ENCODE results near the gene MST1. TPM values are rescaled to one million over a fixed set of nuclear protein-coding genes. Genes with fewer than 3 reads are reported as not detected.
A peak's percentile ranks its signal among the peaks of the same experiment; 100 is the strongest.

Gene MST1
- 1 to 10 TPM; 7.3 to 9.3 TPM for total RNA-seq

DNA sequence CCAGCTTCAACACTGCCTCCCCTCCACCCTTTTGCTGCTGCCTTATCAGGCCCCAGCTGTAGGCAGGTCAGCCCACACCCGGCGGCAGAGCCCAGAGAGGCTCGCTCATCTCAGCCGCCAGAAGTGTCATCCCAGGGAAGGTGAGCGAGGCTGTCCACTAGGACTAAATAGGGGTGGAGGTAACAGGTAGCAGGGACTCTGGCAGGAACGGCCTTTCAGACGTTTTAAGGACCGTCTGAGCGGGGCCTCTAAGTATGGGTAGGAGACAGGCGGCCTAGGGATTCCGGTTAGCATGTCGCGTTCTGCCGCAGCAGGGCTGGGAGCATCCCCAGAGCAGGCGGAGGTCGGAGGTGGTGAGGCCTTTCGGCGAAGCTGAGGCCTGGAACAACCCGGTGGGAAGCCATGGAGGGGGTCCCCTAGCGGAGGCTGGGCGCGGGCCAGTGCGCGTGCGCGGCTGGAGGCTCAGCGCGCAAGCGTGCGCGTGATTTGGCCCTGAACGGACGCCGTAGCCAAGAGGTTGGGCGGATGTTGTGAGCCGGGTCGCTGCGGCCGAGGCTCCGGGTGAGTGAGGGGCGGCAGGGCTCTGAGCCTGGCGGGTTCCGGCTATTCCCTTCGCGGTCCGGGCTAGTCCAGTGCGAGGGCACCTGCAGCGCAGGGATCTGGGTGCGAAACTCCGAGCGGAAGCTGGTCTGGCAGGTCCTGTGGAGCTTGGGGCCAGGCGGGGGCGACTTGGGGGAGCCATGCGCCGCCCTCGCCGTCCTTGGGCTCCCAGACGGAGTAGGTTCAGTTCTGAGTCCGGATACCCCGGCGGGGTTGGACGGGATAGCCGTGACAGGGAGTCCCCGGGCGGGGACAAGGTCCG, at the start of gene MST1, which contains the start of gene RNF123:
TSS of gene MST1 (minus strand) at position 429 of the 862 bp plus-strand sequence. CDS start 783 bp downstream, outside the sequence.
TSS of gene RNF123 (plus strand) at position 512 of the 862 bp plus-strand sequence. CDS start 1,609 bp downstream, outside the sequence.
- peaks cover 4% of the 10 kb centered on the region for H3K36me3 Mint-ChIP-seq
- peaks cover 31% of the 10 kb centered on the region for H3K4me1 Mint-ChIP-seq
- no peaks in the 10 kb centered on the region for H3K9me3 Mint-ChIP-seq (ENCODE audit: low read depth)
- H3K27ac Mint-ChIP-seq, result peak within 1 kb of the TSS; percentile 92
- peaks cover 6% of the 10 kb centered on the region for H3K27me3 Mint-ChIP-seq
- peak; percentile 93 for DNase-seq
- H3K4me3 Mint-ChIP-seq, result peak within 1 kb of the TSS; percentile 90
- CTCF ChIA-PET, result interaction anchor here (2.6 kb wide), 1 partner anchor 150 kb away, joined by 10 read pairs; no protein-coding TSS in a partner anchor
- ATAC-seq, result peak; percentile 83

DNA sequence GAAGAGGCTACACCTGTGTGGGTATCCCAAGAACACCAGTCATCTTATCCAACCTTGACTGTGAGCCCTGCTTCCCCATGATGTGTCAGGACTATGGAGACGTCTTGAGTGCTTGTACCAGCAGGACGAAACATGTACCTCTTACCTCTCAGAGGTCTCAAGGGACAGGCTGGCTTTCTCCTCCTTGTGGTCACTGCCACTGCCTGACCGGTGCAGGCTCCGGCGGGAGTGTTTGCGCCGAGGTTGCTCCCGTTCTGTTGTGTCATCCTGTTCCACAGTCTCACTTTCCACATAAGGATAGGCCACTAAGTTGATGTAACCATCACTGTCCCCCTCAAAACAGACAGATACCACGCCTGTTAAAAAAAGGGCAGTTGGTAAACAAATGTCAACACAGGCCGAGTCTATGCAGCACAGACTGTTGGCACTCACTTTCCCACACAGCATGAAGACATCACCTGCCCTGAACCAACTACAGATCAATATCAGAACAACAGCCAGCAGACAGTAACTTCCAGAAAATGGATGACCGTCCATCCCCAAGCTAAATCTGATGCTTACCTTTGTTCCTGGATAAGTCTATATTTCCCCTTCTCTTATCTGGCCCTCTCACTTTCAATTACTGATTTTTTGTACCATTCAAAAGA, 48.9 kb upstream of the MST1 start:
- Mint-ChIP-seq H3K4me3 (no peak overlapping the region), H3K4me1 (no peaks in the 10 kb centered on the region), H3K27ac (no peak overlapping the region)

DNA sequence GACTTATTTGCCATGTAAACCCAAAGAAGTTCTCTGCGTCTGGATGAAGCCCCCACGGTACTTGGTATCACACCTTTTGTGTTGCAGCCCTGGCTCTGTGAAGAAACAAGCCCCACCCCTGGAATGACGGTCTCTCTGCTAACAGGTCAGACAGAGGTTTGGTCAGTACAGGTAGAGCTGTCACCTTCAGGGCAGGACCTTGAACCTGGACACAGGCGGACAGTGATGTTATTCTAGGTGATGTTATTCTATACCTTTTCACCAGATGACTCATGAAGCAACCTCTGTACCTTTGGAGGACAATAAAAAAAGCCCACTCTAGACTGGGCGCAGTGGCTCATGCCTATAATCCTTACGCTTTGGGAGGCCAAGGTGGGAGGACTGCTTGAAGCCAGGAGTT, 45.5 kb upstream of the MST1 start:
- no peak for DNase-seq
- no peak for ATAC-seq
- peaks cover 39% of the 10 kb centered on the region for H3K36me3 Mint-ChIP-seq
- no peaks in the 10 kb centered on the region for H3K27me3 Mint-ChIP-seq
- no peaks in the 10 kb centered on the region for H3K9me3 Mint-ChIP-seq (ENCODE audit: low read depth)
- H3K4me1 Mint-ChIP-seq, result no peaks in the 10 kb centered on the region
- H3K4me3 Mint-ChIP-seq, result no peak overlapping the region
- CTCF ChIA-PET, result interaction anchor here (1.8 kb wide), 1 partner anchor 68 kb away, joined by 3 read pairs; no protein-coding TSS in a partner anchor
- no peak overlapping the region for H3K27ac Mint-ChIP-seq

More for the DNA sequence above, 48.9 kb upstream of the MST1 start:
- no peaks in the 10 kb centered on the region for H3K27me3 Mint-ChIP-seq
- no peak for DNase-seq
- no peaks in the 10 kb centered on the region for H3K9me3 Mint-ChIP-seq (ENCODE audit: low read depth)
- peaks cover 29% of the 10 kb centered on the region for H3K36me3 Mint-ChIP-seq
- CTCF ChIA-PET, result interaction anchor here (0.7 kb wide), 1 partner anchor 33 kb away, joined by 3 read pairs; no protein-coding TSS in a partner anchor
- no peak for ATAC-seq

DNA sequence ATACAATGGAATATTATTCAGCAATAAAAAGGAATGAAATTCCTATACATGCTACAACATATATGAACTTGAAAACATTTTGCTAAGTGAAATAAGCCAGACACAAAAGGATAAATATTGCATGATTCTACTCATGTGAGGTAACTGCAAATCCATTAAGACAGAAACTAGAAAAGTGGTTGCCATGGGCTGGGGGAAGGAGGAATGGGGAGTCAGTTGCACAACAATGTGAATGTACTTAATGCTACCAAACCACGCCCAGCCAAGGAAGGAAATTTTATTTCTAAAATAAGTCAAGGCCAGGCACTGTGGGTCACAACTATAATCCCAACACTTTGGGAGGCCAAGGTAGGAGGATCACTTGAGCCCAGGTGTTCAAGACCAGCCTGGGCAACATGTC, 44.3 kb upstream of the MST1 start:
- ATAC-seq (no peak), DNase-seq (no peak)
- Mint-ChIP-seq H3K36me3 (peaks cover 36% of the 10 kb centered on the region), H3K27me3 (no peaks in the 10 kb centered on the region), H3K4me3 (no peak overlapping the region), H3K27ac (no peak overlapping the region), H3K9me3 (ENCODE audit: low read depth) (no peaks in the 10 kb centered on the region), H3K4me1 (no peaks in the 10 kb centered on the region)
- CTCF ChIA-PET, result interaction anchor here (0.7 to 1.8 kb wide), 2 partner anchors 67 to 69 kb away, joined by 3 to 4 read pairs; no protein-coding TSS in a partner anchor

GRCh38 chr3:49732597-49732996, 43.3 kb upstream of the MST1 start:
- Mint-ChIP-seq H3K36me3 (peaks cover 29% of the 10 kb centered on the region), H3K4me1 (no peaks in the 10 kb centered on the region), H3K9me3 (ENCODE audit: low read depth) (no peaks in the 10 kb centered on the region), H3K27ac (no peak overlapping the region), H3K4me3 (no peak overlapping the region), H3K27me3 (no peaks in the 10 kb centered on the region)
- ATAC-seq, result no peak
- CTCF ChIA-PET, result interaction anchor here (1.4 to 2.0 kb wide), 2 partner anchors 13 to 193 kb away, joined by 5 read pairs; partner anchors contain the start of gene AMIGO3
- no peak for DNase-seq

DNA sequence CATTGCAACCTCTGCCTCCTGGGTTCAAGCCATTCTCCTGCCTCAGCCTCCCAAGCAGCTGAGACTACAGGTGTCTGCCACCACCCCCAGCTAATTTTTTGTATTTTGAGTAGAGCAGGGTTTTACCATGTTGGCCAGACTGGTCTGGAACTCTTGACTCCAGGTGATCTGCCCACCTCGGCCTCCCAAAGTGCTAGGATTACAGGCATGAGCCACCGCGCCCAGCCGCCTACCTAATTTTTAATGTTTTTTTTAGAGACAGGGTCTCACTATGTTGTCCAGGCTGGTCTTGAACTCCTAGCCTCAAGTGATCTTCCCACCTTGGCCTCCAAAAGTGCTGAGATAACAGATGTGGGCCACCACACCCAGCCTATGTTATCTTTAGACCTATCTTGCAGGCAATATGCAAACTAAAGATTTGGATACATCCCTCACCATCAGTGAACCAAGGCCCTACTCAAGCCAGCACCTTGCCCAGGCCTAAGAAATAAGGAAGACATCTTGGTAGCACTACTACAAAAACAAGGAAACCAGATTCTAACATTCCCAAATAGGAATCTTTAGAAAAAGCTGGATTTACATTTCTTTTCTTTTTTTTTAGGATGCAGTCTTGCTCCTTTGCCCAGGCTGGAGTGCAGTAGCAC, 40.8 kb upstream of the MST1 start:
- Mint-ChIP-seq H3K36me3 (peaks cover 18% of the 10 kb centered on the region), H3K4me1 (peaks cover 3% of the 10 kb centered on the region), H3K4me3 (no peak overlapping the region), H3K27me3 (no peaks in the 10 kb centered on the region), H3K27ac (no peak overlapping the region), H3K9me3 (ENCODE audit: low read depth) (no peaks in the 10 kb centered on the region)
- DNase-seq (no peak), ATAC-seq (no peak)
- CTCF ChIA-PET, result interaction anchor here (0.9 to 1.9 kb wide), 3 partner anchors 11 to 12 kb away, joined by 3 to 6 read pairs (median 4); partner anchors contain the start of gene AMIGO3

GRCh38 chr3:49727924-49728361, 38.7 kb upstream of the MST1 start:
- H3K27me3 Mint-ChIP-seq, result no peaks in the 10 kb centered on the region

GRCh38 chr3:49727154-49727923, 38.1 kb upstream of the MST1 start:
- no peaks in the 10 kb centered on the region for H3K27me3 Mint-ChIP-seq
- no peak overlapping the region for H3K4me3 Mint-ChIP-seq
- H3K36me3 Mint-ChIP-seq, result peaks cover 13% of the 10 kb centered on the region
- H3K27ac Mint-ChIP-seq, result no peak overlapping the region
- no peaks in the 10 kb centered on the region for H3K9me3 Mint-ChIP-seq (ENCODE audit: low read depth)
- CTCF ChIA-PET, result no interaction called here
- ATAC-seq (no peak), DNase-seq (no peak)
- peaks cover 15% of the 10 kb centered on the region for H3K4me1 Mint-ChIP-seq

More at GRCh38 chr3:49727924-49728361, 38.7 kb upstream of the MST1 start:
- Mint-ChIP-seq H3K4me1 (peaks cover 9% of the 10 kb centered on the region), H3K36me3 (peaks cover 15% of the 10 kb centered on the region), H3K4me3 (no peak overlapping the region), H3K27ac (no peak overlapping the region), H3K9me3 (ENCODE audit: low read depth) (no peaks in the 10 kb centered on the region)
- DNase-seq, result no peak
- CTCF ChIA-PET, result interaction anchor here (1.9 kb wide), 1 partner anchor 10 kb away, joined by 4 read pairs; no protein-coding TSS in a partner anchor
- no peak for ATAC-seq

GRCh38 chr3:49725906-49726681, 36.8 kb upstream of the MST1 start:
- no peak overlapping the region for H3K4me3 Mint-ChIP-seq
- peaks cover 9% of the 10 kb centered on the region for H3K36me3 Mint-ChIP-seq
- H3K9me3 Mint-ChIP-seq (ENCODE audit: low read depth), result no peaks in the 10 kb centered on the region
- ATAC-seq (no peak), DNase-seq (no peak)
- peaks cover 17% of the 10 kb centered on the region for H3K4me1 Mint-ChIP-seq
- CTCF ChIA-PET, result interaction anchor here (0.7 kb wide), 1 partner anchor 113 kb away, joined by 3 read pairs; no protein-coding TSS in a partner anchor
- H3K27ac Mint-ChIP-seq, result peak overlapping the region; percentile 50
- no peaks in the 10 kb centered on the region for H3K27me3 Mint-ChIP-seq

DNA sequence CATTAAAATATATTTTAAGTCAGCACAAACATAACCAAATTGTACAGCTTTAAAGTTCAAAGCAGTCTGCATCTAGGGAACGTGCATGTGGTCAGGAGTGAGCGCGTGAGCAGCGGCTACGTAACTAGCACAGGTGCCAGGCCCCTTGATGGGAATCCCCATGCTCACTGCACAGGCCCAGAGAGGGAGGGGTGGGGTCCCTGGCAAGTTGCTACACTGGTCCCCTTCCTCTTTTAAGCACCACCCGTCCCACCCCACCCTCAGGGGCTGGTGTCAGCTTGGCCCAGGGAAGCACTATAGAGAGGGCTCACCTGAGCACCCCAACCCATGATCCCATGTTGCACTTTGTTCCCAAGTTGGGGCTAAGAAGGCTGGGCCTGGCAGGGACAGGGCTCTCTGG, 35.3 kb upstream of the MST1 start:
- peak overlapping the region; percentile 93 for H3K4me3 Mint-ChIP-seq
- H3K27ac Mint-ChIP-seq, result peak overlapping the region; percentile 96
- no peak for ATAC-seq
- peak; percentile 47 for DNase-seq
- peaks cover 20% of the 10 kb centered on the region for H3K4me1 Mint-ChIP-seq
- H3K9me3 Mint-ChIP-seq (ENCODE audit: low read depth), result no peaks in the 10 kb centered on the region
- CTCF ChIA-PET, result interaction anchor here (0.9 to 1.9 kb wide), 3 partner anchors 176 to 205 kb away, joined by 3 to 9 read pairs (median 4); partner anchors contain the start of gene MON1A
- H3K36me3 Mint-ChIP-seq, result peaks cover 6% of the 10 kb centered on the region
- no peaks in the 10 kb centered on the region for H3K27me3 Mint-ChIP-seq

GRCh38 chr3:49723628-49724551, 34.6 kb upstream of the MST1 start, which contains the start of gene GMPPB:
TSS of gene GMPPB (minus strand) at chr3:49723951. CDS start at chr3:49723726, 225 bp downstream.
- CTCF ChIA-PET, result interaction anchor here (0.9 to 1.9 kb wide), 5 partner anchors 11 to 206 kb away, joined by 3 to 9 read pairs (median 4); partner anchors contain the start of genes IP6K1 and MON1A
- peak within 1 kb of the TSS; percentile 96 for H3K27ac Mint-ChIP-seq
- peak; percentile 98 for DNase-seq
- ATAC-seq, result peak; percentile 84
- H3K9me3 Mint-ChIP-seq (ENCODE audit: low read depth), result no peaks in the 10 kb centered on the region
- no peaks in the 10 kb centered on the region for H3K27me3 Mint-ChIP-seq
- peaks cover 24% of the 10 kb centered on the region for H3K4me1 Mint-ChIP-seq
- peaks cover 6% of the 10 kb centered on the region for H3K36me3 Mint-ChIP-seq
- H3K4me3 Mint-ChIP-seq, result peak within 1 kb of the TSS; percentile 93
